OCI-M2 (cell line): ENCODE results near the gene FGF11.
"Not testable (repeated sequence)": the region's sequence is repeated elsewhere in the genome, so short reads cannot be mapped to it uniquely, and the experiment has no call there.

ENCODE experiments used
- DNase-seq: peaks from one replicate; lab custom pipeline; 2025; ENCODE audit not compliant: unreplicated experiment; lab: John Stamatoyannopoulos, UW

Gene FGF11

GRCh38 chr17:7460850-7461660 is 21.7 kb downstream of the FGF11 start:
- DNase-seq, result no peak

DNA sequence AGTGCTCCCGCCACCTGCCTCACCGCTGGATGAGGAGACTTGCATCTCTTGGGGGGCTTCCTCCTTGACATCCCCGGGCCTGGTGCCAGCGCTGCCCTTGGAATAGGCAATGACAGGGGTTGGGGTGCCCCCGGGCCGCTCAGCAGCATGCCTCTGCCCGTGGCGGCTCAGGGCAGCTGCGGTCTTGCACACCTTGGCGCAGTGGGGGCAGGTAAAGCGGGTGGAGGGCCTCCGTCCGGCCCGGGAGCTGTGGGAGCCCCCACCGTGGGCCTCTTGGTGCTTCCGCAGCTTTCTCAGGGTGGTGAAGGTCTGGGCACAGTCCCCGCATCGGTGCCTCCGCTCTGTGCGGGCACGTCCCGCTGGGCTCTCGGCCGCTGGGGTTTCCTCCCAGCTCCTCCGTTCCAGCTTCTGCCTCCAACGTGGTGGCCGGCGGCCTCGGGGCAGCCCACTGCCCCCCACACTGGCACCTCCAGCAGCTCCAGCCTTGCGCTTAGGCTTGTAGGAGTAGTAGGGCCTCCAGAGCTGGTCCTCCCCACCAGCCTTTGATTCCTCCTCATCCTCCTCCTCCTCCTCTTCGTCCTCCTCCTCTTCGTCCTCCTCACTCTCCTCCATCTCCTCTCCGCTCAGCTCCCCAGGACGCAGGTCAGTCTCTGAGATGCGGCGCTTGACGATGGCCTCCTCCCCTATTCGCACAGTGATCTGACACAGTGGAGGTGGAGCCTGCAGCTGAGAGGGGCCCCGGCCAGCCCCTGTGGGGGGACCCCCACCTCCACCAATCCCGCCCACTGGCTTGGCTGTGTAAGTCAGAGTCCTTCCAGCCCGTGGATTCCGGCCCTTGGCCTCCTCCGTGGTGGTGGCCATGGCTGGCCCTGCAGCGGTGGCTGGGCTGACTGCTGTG is 23.4 kb downstream of the FGF11 start:
- no peak for DNase-seq

DNA sequence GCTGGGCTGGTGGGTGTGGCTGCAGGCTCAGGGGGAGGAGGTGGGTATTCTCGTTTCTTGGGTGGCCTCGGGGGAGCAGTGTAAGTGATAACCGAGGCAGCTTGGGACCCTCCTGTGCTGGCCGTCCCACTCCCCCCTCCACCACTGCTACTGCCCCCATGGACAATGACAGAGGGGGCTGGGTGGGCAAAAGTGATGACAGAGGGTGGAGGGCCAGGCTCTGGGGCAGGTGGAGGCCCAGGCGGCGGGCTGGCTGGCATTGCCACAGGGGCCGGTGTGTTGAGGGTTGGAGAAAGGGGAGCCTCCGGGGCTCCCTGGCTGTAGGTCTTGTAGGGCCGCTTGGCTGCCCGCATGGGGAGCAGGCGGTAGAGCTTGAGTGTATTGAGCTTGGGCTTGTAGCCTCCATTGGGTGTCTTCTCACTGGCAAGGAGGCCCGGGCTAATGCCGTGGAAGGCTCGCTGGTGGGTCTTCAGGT is 24.1 kb downstream of the FGF11 start:
- no peak for DNase-seq

DNA sequence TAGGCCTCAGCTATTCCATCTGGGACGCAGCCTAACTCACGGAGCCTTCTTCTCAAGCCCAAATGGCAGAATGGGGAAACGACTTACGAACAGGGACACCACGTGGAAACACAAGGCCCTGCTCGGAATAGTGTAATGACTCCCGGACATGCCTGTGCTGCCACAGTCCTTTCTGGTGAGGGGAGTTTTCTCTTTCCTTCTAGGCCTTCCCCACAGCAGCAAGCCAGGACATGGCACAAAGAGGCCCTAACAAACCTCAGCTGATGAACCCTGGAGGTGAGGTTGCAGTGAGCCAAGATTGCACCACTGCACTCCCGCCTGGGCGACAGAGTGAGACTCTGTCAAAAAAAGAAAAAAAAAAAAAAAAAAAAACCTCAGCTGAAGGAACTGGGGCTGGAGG is 24.8 kb downstream of the FGF11 start:
- DNase-seq, result no peak

- DNase-seq, result no peak
These were observed 26.4 kb downstream of the FGF11 start for GRCh38 chr17:7465597-7466275.

GRCh38 chr17:7466318-7466638 is 27.0 kb downstream of the FGF11 start:
- no peak for DNase-seq

DNA sequence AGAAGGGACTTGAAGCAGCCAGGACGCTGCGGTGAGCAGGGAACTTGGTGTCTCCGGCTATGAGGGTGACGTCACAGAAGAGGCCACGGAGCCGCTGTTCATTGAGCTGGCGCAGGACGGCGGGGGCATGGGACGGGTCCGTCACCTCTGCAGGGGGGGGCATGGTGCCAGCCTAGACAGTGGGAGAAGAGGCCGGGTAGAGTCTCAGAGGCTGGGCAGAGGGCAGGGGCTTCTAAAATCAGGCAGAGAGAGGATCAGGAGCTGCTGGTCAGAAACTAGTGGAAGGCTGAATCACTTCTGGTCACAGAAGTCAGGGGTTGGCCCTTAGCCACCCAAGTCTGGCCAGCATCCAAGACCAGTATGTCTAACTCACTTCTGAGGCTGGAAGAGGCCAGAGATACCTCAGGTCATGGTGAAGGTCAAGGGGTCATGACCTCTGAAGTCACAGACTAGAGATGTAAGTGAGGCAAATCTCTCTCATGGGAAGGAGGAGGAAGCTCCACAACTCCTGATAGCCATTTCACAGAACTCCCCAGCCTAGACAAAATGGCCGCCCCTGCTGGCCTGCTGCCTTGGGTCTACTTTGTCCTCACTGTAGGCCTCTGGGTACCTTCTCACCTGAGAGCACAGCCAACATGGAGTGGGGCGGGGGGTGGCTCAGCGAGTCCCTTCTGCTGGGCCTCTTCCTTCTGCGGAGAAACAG is 27.5 kb downstream of the FGF11 start:
- DNase-seq, result no peak

- DNase-seq, result no peak
These were observed 28.2 kb downstream of the FGF11 start for GRCh38 chr17:7467498-7467897.

- DNase-seq, result no peak
These were observed 29.0 kb downstream of the FGF11 start for GRCh38 chr17:7468290-7468689.

- no peak for DNase-seq
These were observed 29.6 kb downstream of the FGF11 start for GRCh38 chr17:7468804-7469389.

- DNase-seq, result not testable (repeated sequence)
These were observed 30.5 kb downstream of the FGF11 start for GRCh38 chr17:7469843-7470242.

GRCh38 chr17:7470457-7470973 is 31.2 kb downstream of the FGF11 start:
- not testable (repeated sequence) for DNase-seq

GRCh38 chr17:7471729-7472128 is 32.4 kb downstream of the FGF11 start:
- no peak for DNase-seq

DNA sequence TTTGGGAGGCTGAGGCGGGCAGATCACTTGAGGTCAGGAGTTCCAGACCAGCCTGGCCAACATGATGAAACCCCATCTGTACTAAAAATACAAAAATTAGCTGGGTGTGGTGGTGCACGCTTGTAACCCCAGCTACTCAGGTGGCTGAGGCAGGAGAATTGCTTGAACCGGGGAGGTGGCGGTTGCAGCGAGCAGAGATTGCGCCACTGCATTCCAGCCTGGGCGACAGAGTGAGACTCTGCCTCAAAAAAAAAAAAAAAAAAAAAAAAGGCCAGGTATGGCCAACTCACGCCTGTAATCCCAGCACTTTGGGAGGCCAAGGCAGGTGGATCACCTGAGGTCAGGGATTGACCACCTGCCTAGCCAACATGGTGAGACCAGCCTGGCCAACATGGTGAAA is 35.5 kb downstream of the FGF11 start:
- not testable (repeated sequence) for DNase-seq

DNA sequence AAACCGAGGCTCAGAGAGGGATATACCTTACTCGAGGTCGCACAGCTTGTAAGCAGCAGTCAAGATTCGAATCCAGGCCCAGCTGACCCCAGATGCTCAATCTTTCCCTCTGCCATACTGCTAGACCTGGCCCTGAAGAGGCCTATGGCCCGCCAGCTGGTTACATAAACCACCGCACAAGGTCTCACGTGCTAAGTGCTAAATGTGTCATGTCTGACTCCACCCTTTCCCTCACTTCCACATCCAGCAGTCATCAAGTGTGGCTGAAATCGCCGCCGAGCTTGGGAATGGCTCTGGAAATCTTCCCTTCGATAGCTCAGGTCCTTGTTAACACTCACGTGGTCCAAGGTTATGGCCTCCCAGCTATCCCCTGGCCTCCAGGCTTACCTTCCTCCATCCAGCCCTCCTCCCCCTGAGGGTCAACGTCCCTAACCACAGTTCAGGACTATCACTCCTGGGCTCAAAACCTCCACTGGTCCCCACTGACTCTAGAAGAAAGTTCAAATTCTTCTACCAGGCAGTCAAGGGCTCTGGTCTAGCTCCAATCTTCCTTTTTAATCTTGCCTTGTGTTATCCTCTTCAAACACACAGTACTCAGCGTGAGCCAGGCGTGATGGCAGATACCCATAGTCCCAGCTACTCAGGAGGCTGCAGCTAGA is 36.6 kb downstream of the FGF11 start:
- DNase-seq, result peak; percentile 62

DNA sequence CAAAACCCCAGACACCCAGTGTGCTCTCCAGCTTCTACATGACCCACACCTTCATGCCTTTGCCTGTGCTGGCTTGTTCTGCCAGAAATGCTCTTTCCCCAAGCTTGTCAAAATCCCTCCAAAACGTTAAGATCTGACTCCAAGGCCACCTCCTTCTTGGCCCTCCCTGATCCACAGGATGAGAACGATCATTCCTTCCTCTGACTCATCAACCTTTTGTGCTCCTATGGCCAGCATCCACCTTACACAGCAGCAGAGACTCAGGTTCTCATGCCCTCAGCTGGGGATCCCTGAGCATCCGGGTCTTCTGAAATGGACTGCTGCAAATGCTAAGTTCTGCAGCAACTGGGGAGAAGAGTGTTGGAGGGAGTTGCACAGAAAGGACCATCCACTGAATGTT is 37.2 kb downstream of the FGF11 start:
- DNase-seq, result no peak

GRCh38 chr17:7476951-7477350 is 37.6 kb downstream of the FGF11 start:
- DNase-seq, result no peak

GRCh38 chr17:7477392-7478275 is 38.3 kb downstream of the FGF11 start:
- no peak for DNase-seq
